Stimulated activated CD4-positive, alpha-beta T cell treated with anti-CD3 and anti-CD28 coated beads, Interleukin-4, amount 100 ng/mL, for 48 hours (primary cell): ENCODE results near the gene ENAM.

Experiments used
- DNase-seq, 2 donors: peaks; one replicate each; pipeline ENCODE4 v3.0.0-alpha.2; 2020; ENCODE audit warnings: low read depth in 2 of 2

The ENAM gene, protein sequence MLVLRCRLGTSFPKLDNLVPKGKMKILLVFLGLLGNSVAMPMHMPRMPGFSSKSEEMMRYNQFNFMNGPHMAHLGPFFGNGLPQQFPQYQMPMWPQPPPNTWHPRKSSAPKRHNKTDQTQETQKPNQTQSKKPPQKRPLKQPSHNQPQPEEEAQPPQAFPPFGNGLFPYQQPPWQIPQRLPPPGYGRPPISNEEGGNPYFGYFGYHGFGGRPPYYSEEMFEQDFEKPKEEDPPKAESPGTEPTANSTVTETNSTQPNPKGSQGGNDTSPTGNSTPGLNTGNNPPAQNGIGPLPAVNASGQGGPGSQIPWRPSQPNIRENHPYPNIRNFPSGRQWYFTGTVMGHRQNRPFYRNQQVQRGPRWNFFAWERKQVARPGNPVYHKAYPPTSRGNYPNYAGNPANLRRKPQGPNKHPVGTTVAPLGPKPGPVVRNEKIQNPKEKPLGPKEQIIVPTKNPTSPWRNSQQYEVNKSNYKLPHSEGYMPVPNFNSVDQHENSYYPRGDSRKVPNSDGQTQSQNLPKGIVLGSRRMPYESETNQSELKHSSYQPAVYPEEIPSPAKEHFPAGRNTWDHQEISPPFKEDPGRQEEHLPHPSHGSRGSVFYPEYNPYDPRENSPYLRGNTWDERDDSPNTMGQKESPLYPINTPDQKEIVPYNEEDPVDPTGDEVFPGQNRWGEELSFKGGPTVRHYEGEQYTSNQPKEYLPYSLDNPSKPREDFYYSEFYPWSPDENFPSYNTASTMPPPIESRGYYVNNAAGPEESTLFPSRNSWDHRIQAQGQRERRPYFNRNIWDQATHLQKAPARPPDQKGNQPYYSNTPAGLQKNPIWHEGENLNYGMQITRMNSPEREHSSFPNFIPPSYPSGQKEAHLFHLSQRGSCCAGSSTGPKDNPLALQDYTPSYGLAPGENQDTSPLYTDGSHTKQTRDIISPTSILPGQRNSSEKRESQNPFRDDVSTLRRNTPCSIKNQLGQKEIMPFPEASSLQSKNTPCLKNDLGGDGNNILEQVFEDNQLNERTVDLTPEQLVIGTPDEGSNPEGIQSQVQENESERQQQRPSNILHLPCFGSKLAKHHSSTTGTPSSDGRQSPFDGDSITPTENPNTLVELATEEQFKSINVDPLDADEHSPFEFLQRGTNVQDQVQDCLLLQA

DNA sequence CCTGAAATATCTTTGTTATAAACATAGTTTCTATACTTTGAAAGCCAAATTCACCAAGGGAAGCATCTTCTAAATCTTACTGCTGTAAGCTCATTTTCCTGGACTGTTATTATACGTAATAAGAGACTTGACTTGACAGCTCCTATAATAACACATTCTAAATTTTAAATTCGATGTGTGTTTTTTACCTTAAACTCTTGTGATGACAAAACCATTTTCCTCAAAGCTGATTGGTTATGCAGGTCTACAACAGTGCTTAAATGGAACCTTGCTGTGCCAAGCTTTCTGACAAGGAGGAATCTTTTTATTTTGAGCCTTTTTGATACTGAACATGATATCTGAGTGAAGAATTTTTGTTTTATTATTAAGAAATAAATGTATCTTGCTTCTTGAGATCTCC is at the start of gene ENAM:
TSS of gene ENAM (plus strand) at position 301 of the 400 bp plus-strand sequence. CDS start 757 bp downstream, outside the sequence.
- no peak for DNase-seq

DNA sequence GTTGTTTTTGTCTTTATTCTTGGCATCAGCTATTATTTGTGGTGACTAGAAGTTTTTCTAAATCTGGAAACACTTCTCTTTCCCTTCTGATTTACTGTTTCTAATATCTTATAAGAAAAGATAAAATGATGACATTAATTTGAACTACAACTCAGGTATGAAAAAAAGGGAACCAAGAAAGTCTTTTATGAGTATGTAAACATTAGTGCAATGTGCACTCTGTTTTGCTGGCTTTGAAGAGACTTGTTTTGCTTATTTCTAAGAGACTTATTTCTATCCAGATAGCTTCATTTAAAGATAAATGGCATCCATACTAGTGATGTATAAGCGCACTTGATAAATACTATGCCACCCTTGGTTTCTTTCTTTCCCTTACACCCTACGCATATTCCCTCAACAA is 46.6 kb upstream of the ENAM start:
- DNase-seq: no peak

DNA sequence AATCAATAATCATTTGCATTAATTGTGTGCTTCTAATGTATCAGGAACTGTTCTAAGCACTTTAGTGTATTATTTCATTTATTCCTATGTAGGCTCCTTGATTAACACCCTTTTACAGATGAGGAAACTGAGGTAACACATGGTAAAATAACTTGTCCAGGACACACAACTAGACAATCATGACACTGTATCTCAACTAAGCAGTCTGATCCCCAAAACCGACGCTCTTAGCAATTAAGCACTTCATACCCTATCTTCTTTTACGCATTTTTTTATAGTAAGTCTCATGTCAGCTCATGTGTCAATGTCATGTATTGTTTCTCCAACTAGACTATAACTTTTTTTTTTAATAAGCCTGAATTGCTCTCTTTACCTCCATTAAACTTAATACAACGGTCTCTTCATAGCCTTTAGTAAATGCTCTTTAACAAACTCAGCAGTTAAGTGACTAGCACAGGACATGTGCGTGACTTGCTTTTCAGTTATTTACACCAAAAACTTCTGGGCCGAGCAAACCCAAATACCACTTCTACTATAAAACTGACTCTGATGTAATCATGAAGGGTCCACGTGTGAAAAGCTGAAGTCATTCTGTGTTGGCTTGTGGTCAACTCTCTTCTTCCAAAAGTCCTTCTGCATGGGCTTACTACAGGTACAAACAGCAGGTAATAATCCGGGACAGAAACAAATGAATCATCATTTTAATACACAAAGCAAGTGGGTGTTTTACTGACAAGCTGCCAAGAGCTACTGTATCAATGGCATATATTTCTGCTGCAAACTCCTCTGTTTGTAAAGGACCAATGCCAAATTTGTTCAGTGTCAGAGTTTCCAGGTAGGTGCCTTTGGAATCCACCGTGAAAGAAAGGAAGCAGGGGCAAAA is 44.4 kb upstream of the ENAM start:
- no peak for DNase-seq

DNA sequence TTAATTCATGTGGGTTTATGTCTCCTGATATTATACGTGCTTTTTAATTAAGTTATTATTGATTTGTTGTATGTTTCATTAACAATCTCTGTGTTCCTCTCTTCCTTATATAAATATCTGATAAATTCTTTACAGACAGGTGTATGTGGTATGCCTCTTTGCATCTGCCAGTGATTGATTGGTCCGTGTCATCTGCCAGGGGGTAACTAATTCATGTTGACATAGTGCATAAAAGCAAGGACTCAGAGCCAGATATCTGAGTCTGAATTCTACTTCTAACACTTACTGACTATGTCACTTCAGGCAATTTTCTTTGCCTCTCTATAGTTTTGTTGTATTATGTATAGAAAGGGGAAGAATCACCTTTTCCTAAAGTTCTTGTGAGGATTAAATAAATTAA is 41.7 kb upstream of the ENAM start:
- no peak for DNase-seq

DNA sequence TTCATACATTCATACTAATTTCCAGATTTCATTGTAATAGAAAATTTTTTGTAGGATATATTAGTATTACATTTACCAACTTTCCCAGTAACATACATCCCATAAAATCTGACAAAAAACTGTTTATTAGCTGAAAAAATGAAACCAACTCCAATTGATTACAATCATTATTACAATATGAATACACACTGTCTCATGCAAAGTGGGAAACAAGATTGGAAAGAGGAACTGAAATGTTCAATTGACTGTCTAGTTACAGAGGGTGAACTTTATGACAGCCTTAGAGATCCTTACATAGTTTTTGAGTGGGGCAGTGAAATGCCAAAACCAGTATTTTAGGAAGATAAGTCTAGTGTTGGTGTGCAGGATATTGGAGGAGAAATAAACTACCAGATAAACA is 38.8 kb upstream of the ENAM start:
- DNase-seq: no peak

DNA sequence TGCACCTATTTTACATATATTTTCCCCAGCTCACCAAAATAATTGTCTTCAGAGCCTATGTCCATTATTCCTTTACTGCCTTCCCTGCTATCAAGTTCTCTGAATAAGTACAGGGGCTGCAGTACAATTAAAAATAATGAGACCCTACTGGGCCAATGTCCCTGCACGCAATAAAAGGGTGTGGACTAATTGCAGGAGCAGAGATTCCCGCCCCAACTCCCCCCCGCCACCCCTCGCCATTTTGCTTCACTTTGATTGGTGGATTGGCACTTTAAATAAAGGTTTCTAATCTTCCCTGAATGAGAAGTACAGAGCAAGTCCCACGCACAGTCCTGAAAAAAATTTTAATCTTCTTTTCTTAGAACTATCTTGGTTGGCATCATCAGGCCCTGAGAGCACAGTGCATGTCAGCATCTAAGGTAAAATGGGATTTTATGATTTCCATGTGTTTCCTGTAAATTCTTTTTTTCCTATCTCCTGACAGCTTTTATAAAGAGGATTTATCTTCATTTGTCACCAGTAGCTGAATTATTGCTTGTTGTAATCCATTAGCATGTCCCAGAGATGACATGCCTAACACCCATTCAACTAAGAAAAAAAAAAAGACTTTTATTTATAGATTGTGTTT is 36.5 kb upstream of the ENAM start, which contains the start of gene AMBN:
TSS of gene AMBN (plus strand) at position 302 of the 628 bp plus-strand sequence. CDS start at position 405, 103 bp downstream.
- no peak for DNase-seq

DNA sequence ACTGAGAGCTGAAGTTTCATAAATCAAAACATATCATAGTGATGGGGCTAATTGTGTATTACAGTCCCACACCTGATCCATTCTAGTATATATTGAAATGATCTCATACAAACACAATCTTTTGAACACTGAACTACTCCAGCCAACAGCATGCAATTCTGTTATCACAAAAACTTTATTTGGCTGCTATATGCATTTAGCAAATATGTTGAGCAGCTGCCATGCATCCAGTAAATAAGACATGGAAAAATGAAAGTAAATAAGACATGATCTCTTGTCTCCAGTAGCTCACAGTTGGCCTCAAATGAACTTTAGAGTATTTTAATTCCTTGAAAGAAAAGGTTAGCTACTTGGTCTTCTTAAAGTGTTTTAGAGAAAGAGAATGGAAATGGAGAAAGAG is 34.3 kb upstream of the ENAM start:
- DNase-seq: no peak

DNA sequence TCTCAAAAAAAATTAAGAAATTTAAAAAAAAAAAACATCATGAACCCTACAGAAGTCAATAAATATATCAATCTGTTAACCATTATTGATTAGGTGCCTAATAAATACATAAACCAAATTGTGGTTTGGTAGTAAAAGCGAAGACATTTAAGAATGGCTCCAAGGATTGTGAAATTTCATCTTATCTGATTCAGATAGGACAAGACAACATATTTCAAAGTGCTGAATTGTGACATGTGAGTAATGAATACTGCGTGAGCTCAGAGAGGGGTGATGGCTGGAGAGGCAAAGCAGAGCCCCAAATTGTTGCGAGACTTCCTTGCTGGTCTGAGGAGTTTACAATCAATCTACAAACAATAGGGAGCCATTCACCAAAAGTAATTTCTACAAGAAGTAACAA is 28.2 kb upstream of the ENAM start:
- DNase-seq: no peak

DNA sequence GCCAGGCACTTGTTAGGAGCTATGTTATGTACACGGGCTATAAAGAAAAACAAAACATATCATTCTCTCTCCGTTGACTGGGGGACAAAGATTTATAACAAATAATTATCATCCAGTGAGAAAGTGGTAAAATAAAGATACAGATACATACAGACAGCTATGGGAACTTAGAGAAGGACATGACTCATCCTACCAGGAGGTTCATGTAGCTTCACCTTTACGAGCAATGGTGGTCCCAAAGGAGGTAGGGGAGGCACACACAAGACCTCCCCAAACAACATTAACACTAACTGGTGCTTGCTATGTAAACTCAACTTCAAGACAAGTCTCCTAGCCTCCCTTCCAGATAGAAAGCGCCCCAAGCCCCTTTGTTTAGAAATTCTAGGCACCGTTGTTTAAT is 27.6 kb upstream of the ENAM start:
- DNase-seq: no peak

DNA sequence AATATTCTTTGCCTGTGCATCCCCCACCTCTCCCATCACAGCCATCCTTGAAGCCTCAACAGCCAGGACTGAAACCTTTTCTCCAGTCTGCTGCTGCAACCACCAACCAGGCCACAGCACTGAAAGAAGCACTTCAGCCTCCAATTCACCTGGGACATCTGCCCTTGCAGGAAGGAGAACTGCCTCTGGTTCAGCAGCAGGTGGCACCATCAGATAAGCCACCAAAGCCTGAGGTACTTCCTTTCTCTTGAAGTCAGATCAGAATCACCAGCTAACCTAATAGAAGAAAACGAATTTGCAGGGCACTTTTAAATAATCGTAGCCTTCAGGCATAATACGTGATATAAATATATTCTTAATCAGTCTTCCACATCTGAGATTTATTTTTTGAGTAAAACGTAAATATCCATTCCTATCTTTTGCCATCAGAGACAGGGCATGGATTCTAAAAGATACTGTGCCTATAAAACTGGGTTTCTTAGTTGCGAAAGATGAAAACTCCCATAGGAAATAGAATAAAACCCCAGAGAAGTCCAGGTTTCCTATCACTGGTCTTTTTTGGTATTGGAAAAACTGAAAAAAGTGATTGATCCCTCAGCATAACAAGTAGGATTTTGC is 27.0 kb upstream of the ENAM start:
- peak; percentile 24 to 42 for DNase-seq

DNA sequence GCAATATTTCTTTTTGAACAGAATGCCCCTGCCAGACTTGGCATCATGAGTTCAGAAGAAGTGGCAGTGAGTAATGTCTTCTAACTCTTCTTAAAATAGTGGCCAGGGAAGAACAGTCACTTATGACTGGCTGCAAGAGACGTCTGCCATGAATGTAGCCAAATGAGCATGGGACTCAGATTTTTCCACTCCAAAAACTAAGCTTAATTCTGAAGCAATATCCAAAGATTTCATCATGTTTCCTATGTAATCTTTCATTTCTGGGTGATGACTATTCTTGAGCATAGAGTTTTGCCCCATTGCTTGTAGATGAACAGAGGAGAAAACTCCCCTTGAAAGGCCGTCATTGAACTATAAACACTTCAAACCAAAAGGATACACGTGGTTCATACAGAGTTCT is 24.7 kb upstream of the ENAM start:
- no peak for DNase-seq

DNA sequence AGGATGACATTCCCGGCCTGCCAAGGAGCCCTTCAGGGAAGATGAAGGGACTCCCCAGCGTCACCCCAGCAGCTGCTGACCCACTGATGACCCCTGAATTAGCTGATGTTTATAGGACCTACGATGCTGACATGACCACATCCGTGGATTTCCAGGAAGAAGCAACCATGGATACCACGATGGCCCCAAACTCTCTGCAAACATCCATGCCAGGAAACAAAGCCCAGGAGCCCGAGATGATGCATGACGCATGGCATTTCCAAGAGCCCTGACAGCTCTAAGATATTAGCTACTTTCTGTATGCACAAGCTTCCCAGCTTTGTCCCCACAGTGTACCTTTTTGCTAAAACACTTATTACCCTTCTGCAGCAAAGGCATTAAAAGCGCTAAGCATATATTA is 22.1 kb upstream of the ENAM start:
- DNase-seq: no peak

DNA sequence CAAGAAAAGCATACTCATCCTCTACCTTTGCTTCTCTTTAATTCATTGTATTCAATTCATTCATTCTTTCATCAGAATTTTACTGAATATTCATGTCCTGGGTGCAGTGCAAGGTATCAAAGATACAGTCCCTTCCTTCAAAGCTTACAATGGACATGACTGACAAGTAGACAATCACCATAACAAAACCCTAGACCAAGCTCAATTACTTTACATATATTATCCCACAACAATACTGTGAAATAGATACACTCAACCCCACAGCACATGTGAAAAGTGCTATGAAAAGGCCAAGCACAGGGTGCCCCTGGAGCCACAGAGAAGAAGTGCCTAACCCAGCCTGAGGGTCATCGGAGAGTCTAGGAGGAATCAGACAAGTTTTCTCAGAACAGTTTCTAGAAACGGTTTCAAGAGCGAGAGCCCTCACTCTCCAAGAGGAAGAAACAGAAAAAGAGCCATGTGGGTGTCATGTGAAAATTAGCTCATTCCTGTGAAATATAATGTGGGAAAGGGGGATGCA is 21.1 kb upstream of the ENAM start:
- DNase-seq: no peak

DNA sequence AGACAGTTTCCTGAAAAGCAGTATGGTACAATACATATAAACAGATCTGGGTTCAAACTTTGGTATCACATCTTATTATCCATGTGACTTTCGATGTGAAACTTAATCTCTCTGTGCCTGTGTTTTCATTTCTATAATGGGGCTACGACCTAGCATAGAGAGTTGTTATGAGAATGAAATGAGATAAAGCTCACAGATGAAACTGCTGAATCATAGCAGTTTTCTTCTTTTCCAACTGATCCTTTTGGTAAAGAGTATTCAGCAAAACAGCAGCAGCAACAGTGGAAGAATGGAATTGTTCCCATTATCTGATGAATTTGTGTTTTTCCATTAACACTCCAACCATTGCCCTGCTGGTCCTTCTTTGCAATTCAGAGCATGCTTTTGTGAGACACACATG is 20.2 kb upstream of the ENAM start:
- DNase-seq: no peak

DNA sequence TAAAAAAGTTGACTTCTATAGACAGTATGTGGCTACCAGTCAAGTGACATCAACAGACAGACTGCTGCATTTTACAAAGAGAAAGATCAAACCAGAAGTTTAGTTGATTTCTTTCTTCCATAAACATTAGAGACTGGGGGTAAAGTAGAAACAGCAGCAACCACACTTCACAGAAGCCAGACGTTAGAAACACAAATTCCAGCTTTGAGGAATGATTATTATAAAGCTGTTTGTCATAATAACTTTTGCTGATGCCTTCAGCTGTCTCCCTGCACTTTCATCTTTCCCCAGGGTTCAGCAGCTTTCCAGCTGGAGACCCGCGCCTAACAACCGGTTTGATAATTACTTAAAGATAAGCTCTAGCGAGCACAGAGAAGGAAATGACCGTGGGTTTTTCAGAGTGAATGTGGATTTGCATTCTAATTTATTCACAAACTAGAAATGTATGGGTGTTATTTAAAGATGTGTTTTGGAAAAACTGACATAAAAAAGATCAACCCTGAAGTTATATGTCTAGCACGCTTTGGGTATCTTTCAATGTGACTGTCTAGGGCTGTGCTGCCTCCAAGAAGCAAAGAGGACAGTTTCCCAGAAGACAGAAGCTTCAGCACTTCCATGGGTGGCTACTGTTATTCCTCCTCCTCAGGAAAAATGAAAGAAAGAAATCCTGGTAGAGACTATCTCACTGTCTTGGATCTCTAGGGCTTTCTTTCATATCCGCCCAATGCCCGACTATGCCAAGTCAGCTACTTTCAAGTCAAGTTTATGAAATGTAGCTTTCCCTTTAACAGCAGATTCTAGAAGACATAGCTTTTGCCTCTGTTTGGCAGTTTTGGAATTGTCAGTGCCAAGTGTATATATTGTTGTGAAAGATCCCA is 15.0 kb upstream of the ENAM start:
- no peak for DNase-seq

DNA sequence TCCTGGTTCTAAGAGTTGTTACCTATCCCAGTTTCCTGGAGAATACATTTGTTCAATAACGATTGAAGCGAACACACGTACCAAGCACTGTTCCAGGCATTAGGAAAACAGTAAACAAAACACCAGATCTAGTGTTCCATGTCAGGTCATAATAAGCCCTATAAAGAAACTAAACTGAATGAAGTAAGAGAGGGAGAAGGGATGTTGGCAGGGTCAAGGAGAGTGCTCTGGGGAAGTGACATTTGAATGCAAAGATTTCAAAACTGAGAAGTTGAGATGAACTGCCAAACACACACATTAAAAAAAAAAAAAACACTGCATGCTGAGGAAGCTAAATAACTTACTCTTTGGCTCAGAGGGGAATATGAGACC is 14.4 kb upstream of the ENAM start:
- DNase-seq: no peak

DNA sequence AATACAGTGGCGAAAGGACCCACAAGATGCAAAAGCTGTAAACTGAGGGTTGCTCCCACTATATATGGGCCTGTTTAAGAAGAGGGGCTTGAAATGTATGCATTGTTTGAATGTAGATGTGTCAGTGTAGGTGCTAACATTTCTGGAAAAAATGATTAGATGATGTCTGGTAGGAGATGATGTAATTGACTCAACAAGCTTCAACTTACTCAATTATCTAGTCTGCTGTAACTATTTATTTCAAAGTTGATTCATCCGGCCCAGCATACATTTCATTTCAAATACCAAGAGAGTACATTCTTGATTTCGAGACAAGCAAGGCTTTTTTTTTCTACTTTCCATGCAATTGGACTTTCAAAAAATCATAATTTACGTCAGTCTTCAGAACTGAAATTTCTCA is 9.3 kb upstream of the ENAM start:
- no peak for DNase-seq

DNA sequence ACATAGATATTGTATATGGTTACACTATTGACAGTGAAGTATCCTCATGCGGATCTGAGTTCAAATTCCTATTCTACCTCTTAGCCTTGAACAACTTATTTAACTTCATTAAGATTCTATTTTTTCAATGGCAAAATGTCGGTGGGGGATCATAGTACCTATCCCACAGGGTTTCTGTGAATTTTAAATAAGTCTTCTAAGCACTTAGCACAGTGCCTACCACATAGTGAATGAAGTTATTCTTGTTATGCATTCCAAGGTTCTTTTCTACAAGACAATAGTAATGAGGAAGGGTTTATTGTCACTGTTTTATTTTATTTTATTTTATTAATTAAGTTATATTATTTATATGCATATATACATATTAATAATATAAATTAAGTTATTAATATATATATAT is 8.8 kb upstream of the ENAM start:
- DNase-seq: no peak

DNA sequence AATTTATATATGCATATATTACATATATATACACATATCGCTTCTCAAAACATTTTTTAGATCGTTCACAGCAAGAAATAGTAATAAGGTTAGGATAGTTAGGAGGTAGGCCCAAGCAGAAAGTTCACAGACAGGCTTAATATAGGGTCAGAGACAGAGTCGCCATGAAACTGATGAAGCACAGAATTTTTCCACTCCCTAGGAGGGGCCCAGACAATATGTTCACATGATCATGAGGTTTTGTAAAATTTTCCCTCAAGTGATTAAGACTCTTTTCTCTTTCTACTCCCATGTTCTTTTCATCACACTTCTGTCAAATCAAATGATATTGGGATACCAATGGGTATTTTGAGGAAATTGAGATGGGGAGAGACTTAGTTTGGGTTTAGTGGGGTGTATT is 5.2 kb upstream of the ENAM start:
- no peak for DNase-seq
